ENCODE data around the gene TNRC6C.

Gene TNRC6C

GRCh38 chr17:77957857-77958715, at the start of gene TNRC6C:
Gene TNRC6C, plus strand, starts transcription at chr17:77958703. Its CDS starts 45,504 bp downstream, at chr17:78004207.
- DNase-seq (ENCODE audit: low spot score) = peak; percentile 100

GRCh38 chr17:77909236-77909635, 49.3 kb upstream of the TNRC6C start:
- DNase-seq (ENCODE audit: low spot score) = no peak

- DNase-seq (ENCODE audit: low spot score) = no peak
Measured at GRCh38 chr17:77909816-77910215, 48.7 kb upstream of the TNRC6C start.

GRCh38 chr17:77914385-77915254, 43.9 kb upstream of the TNRC6C start:
- no peak for DNase-seq (ENCODE audit: low spot score)

GRCh38 chr17:77915594-77916021, 42.9 kb upstream of the TNRC6C start:
- no peak for DNase-seq (ENCODE audit: low spot score)

- no peak for DNase-seq (ENCODE audit: low spot score)
Measured at GRCh38 chr17:77916264-77916663, 42.2 kb upstream of the TNRC6C start.

- no peak for DNase-seq (ENCODE audit: low spot score)
Measured at GRCh38 chr17:77916703-77917481, 41.6 kb upstream of the TNRC6C start.

GRCh38 chr17:77919276-77919675, 39.2 kb upstream of the TNRC6C start:
- no peak for DNase-seq (ENCODE audit: low spot score)

GRCh38 chr17:77923135-77923534, 35.4 kb upstream of the TNRC6C start:
- DNase-seq (ENCODE audit: low spot score) = no peak

GRCh38 chr17:77923776-77924513, 34.6 kb upstream of the TNRC6C start:
- no peak for DNase-seq (ENCODE audit: low spot score)

GRCh38 chr17:77924757-77925336, 33.7 kb upstream of the TNRC6C start:
- no peak for DNase-seq (ENCODE audit: low spot score)

- no peak for DNase-seq (ENCODE audit: low spot score)
Measured at GRCh38 chr17:77925831-77926543, 32.5 kb upstream of the TNRC6C start.

- no peak for DNase-seq (ENCODE audit: low spot score)
Measured at GRCh38 chr17:77926981-77927380, 31.5 kb upstream of the TNRC6C start.

- no peak for DNase-seq (ENCODE audit: low spot score)
Measured at GRCh38 chr17:77927777-77928518, 30.6 kb upstream of the TNRC6C start.

- DNase-seq (ENCODE audit: low spot score) = no peak
Measured at GRCh38 chr17:77928519-77929179, 29.9 kb upstream of the TNRC6C start.

GRCh38 chr17:77929180-77929564, 29.3 kb upstream of the TNRC6C start:
- DNase-seq (ENCODE audit: low spot score) = no peak

GRCh38 chr17:77929871-77930436, 28.5 kb upstream of the TNRC6C start:
- no peak for DNase-seq (ENCODE audit: low spot score)
